Left lung (tissue), 10 donors: Measurements from ENCODE around the gene EFNA5. TPM values are rescaled to one million over a fixed set of nuclear protein-coding genes. Genes with fewer than 3 reads are reported as not detected.

Experiments used
- ATAC-seq: fragments of 200-7000 bp; cut with Tn5 transposase; one replicate; pipeline ENCODE4 v1.9.1; 2020; ENCODE audit warnings: moderate library complexity
- DNase-seq, 4 donors: peaks; one replicate each; pipeline ENCODE4 v3.0.0-alpha.2; 2013 to 2020
- H3K27ac ChIP-seq, 2 donors: fragments of 200-600 bp; sonication (generic) in 1 of 2; one replicate each; pipeline versions ENCODE4 v1.5.0 to v1.8.0; 2020 to 2021
- H3K27me3 ChIP-seq, 2 donors: fragments of 200-600 bp; sonication (generic) in 1 of 2; one replicate each; pipeline versions ENCODE4 v1.5.0 to v1.8.0; 2020 to 2021
- H3K36me3 ChIP-seq, 2 donors: fragments of 200-600 bp; sonication (generic) in 1 of 2; one replicate each; pipeline versions ENCODE4 v1.5.0 to v1.8.0; 2020 to 2021
- H3K4me1 ChIP-seq, 2 donors: fragments of 200-600 bp; one replicate each; pipeline ENCODE4 v1.8.0; 2021
- H3K4me3 ChIP-seq, 2 donors: fragments of 200-600 bp; sonication (generic) in 1 of 2; one replicate each; pipeline versions ENCODE4 v1.5.0 to v1.8.0; 2020 to 2021; ENCODE audit warnings: mild to moderate bottlenecking in 1 of 2
- H3K9me3 ChIP-seq, 2 donors: fragments of 200-600 bp; sonication (generic) in 1 of 2; one replicate each; pipeline versions ENCODE4 v1.5.0 to v1.8.0; 2020 to 2021
- intact Hi-C, 2 donors: fragments of 100-400 bp; cut with DNase I; formaldehyde crosslinking; loops; one replicate each; pipeline versions ENCODE4 v1.11.2 to v1.14.2; 2022
- polyA plus RNA-seq, 6 donors: library from polyadenylated mRNA; unstranded; fragments of 120-200 nt; gene quantifications; one replicate each; pipeline ENCODE4 v1.2.1, GENCODE V29; 2013; ENCODE audit not compliant: insufficient read length in 6 of 6
- total RNA-seq, 2 donors: library from RNA; stranded (reverse); fragmentation: NEBNext Ultra II Directional; extraction: Animal tissue kit (Norgen Biotek cat#: 25700); gene quantifications; one replicate each; pipeline ENCODE4 v1.2.1, GENCODE V29; 2021
- TF ChIP-seq, protein P1 (sequence below), 2 donors: fragments of 200-600 bp; sonication (generic) in 1 of 2; IDR thresholded peaks; one replicate each; pipeline versions ENCODE4 v1.5.0 to v1.8.0; 2021; ENCODE audit warnings: antibody characterized with exemption in 2 of 2
- donor health status: DM: no; HTN: yes; CAD: no.
- donor health status: DM: no; HTN: no; CAD: no.

The EFNA5 gene
- total and polyA plus RNA-seq, 8 donors, result 8.8 to 28.3 (median 22.8) TPM

DNA sequence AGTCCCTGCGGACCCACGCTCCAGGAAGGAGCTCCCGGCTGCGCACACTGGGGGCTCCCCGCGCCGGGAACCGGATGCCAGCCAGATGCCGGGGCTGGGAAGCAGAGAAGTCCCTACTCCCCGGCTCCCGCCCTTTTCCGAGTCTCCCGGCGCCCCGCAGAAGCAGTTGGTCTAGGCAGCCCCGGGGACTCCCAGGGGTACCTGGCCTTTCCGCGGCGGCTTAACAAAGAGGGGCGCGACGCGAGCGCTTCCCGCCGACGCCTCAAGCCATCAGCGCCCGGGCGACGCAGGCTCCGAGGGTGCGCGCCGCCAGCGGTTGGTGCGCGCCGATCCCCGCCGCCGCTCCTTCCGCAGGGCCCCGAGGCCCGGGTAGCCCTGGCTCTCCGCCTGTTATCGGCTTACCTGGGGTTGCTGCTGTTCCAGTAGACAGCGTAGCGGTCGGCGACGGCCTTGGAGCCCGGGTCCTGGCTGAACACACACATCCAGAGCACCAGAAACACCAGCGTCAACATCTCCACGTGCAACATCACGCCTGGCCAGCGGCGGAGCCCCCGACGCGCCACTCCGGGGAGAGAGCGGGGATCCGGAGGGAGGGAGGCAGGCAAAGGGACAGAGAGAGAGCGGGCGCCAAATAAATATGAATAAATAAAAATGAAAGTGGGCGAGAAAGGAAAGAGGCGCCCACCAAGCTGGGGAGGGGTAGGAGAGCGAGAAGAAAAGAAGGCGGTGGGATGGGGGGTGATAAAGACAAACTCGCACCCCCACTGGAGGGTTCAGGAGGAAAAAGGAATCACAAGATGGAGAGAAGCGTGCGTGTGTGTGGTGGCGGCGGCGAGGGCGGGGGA, 428 bp downstream of the EFNA5 start:
- ATAC-seq (peak; percentile 6), DNase-seq (peak; percentile 31 to 79 (median 46))
- TF ChIP-seq, protein P1, sequence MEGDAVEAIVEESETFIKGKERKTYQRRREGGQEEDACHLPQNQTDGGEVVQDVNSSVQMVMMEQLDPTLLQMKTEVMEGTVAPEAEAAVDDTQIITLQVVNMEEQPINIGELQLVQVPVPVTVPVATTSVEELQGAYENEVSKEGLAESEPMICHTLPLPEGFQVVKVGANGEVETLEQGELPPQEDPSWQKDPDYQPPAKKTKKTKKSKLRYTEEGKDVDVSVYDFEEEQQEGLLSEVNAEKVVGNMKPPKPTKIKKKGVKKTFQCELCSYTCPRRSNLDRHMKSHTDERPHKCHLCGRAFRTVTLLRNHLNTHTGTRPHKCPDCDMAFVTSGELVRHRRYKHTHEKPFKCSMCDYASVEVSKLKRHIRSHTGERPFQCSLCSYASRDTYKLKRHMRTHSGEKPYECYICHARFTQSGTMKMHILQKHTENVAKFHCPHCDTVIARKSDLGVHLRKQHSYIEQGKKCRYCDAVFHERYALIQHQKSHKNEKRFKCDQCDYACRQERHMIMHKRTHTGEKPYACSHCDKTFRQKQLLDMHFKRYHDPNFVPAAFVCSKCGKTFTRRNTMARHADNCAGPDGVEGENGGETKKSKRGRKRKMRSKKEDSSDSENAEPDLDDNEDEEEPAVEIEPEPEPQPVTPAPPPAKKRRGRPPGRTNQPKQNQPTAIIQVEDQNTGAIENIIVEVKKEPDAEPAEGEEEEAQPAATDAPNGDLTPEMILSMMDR (IDR thresholded peaks at IDR 0.05), result no peak
- Histone ChIP-seq H3K9me3 (no peaks in the 10 kb centered on the region), H3K27me3 (peaks cover 21 to 91% of the 10 kb centered on the region in 2 donors), H3K27ac (peak overlapping the region; percentile 22 to 37), H3K4me3 (peak overlapping the region; percentile 49 to 53), H3K4me1 (peaks cover 0 to 45% of the 10 kb centered on the region in 2 donors), H3K36me3 (no peaks in the 10 kb centered on the region)
- intact Hi-C loops, result no loop called here

DNA sequence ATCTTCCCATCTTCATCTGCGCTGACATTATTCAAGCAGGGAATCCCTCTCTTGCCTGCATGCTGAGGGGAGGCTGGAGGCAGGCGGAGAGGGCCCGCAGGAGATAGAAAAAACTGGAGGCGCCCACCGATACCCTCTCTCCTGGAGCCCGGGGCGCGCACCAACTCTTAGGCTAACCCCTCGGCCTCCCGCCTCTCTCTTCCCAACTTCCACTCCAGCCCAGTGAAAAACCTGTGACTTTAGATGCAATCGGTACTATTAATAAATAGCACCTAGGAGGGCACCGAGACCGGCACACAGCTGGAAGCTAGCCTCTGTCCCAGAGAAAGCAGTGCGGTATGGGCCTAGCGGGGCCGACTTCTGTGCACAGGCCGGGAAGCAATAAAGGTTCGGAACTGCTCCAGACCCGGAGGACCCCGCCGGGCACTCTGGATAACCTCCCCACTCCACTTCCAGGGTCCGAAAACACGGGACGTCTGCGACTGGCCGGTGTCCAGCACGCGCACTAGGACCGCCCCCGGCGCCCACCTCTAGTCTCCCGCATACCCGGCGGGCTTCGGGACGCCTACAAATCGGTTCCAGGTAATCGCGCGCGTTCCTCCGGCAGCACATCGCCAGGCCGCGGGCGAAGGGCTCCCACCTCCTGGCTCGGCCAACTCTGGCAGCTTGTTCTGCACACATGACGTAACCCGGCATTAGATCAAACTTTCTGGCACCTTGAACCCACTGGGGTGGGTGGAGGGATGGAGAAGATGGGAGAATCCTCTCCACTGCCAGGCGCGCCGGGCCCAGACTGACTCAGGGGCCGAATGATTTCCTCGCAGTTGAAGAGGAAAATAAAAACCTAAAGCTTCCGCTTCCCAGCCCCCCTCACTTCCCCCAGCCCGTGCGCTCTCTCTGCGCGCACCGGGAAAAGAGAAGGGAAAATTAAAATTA, 1.4 kb downstream of the EFNA5 start:
- H3K36me3 ChIP-seq, result no peaks in the 10 kb centered on the region
- DNase-seq (peak; percentile 37 to 80 (median 58)), ATAC-seq (peak; percentile 2)
- TF ChIP-seq, protein P1 (IDR thresholded peaks at IDR 0.05), result no peak
- no peaks in the 10 kb centered on the region for H3K9me3 ChIP-seq
- H3K4me3 ChIP-seq, result peak overlapping the region; percentile 49 to 53
- intact Hi-C loops, result no loop called here
- peak overlapping the region in 1 of 2 donors; percentile 37 for H3K27ac ChIP-seq
- H3K4me1 ChIP-seq, result peaks cover 0 to 45% of the 10 kb centered on the region in 2 donors
- H3K27me3 ChIP-seq, result peaks cover 21 to 89% of the 10 kb centered on the region in 2 donors

DNA sequence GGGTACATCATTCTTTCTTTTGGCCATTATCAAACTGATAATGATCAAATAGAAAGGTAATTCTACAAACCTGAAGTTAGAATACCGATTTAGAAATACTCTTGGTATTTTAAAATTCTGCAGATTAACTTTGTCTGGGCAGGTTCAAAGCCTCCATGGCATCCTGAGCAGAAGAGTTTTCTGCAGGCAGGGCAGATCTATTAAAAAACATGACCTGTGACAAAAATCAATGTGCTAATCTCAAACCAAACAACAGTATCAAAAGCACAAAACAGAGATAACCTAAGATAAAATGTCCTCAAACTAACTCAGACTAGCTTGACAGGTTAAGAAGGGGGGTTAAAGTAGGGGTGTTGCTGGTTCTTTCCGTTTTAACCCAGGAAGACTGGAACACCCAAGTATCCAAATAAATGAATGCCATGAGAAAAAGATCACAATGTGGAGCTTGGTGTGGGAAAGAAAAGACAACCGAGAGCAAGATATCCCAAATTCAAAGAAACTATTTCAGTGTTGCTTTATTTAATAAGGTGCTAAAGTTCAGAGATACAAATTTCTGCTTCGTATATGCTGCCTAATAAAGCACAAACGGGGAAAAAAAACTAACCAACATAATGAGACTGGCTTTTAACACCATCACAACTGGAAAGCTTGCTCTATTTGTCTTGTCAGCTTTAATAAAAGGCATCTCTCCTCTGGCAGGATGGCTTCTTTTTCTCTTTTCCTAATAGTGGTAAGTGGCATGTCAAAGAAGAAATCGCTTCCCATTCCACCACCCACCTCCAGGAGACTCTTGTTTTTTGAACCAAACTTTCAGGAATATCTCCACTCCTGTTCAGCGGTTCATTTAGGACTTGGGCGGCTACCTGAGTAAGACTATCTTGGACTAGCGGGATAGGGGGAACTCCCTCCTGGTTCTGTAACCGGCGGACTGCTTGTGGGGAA, 2.3 kb downstream of the EFNA5 start:
- Histone ChIP-seq H3K36me3 (no peaks in the 10 kb centered on the region), H3K27me3 (peaks cover 21 to 80% of the 10 kb centered on the region in 2 donors), H3K4me3 (peak overlapping the region; percentile 49 to 53), H3K9me3 (no peaks in the 10 kb centered on the region), H3K27ac (no peak overlapping the region), H3K4me1 (peaks cover 0 to 43% of the 10 kb centered on the region in 2 donors)
- DNase-seq, result no peak
- intact Hi-C loops, result no loop called here
- ATAC-seq, result no peak
- TF ChIP-seq, protein P1 (IDR thresholded peaks at IDR 0.05), result no peak

DNA sequence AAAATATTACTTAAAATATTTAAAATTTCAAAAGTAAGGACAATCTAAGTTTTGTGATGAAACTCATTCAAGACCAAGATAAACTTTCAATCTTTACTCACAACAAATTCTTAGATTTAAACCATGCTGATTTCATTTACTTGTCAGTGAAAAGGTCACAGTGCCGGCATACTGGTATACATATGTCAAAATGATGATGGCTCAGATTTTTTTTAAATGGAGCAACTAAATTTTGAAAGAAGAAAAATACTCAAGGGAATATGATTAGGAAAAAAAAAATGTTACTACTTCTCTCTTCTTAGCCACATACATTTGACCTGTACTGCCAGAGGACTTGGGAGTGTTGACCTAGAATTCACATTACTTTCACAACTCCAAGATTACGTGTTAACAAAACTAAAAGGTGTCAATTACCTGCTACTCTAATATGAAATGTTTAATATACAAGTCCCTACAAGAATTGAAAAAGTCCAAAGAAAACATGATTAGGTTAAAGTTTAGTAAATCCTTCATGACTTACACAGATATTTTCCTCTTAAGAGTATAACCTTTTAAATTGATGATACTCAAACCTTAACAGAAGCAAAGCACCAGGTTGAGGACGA, 4.6 kb downstream of the EFNA5 start:
- Histone ChIP-seq H3K36me3 (no peaks in the 10 kb centered on the region), H3K4me1 (peaks cover 0 to 21% of the 10 kb centered on the region in 2 donors), H3K9me3 (no peaks in the 10 kb centered on the region), H3K27ac (no peak overlapping the region), H3K4me3 (no peak overlapping the region), H3K27me3 (peaks cover 17 to 57% of the 10 kb centered on the region in 2 donors)
- TF ChIP-seq, protein P1 (IDR thresholded peaks at IDR 0.05), result no peak
- ATAC-seq (peak; percentile 14), DNase-seq (no peak)
- intact Hi-C loops, result no loop called here
